ENCODE data around the gene RALY.
A peak's percentile ranks its signal among the peaks of the same experiment; 100 is the strongest.

Gene RALY

GRCh38 chr20:33986560-33987216 lies 7.0 kb upstream of the RALY start:
- no peak for DNase-seq (ENCODE audit: low read depth)

- no peak for DNase-seq (ENCODE audit: low read depth)
Observed at GRCh38 chr20:33990075-33990474, 3.6 kb upstream of the RALY start.

DNA sequence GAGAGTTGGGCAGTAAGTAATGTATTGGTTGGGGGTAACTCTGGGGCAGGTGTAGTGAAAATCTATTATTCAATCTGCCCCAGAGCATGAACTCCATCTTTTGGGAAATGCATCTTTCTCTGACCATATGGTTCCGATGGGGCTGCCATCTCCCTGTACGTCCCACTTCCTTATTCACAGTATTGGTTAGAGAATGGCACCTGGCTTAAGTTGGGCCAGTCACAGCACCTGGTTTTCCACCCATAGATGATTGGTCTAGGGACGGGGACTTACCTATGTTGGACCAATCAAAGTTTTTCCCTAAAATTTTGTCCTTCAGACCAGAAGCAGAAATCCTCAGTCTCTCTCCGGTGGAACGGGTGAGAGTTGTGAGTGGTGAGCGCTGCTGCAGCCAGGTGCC lies 2.2 kb upstream of the RALY start:
- no peak for DNase-seq (ENCODE audit: low read depth)

DNA sequence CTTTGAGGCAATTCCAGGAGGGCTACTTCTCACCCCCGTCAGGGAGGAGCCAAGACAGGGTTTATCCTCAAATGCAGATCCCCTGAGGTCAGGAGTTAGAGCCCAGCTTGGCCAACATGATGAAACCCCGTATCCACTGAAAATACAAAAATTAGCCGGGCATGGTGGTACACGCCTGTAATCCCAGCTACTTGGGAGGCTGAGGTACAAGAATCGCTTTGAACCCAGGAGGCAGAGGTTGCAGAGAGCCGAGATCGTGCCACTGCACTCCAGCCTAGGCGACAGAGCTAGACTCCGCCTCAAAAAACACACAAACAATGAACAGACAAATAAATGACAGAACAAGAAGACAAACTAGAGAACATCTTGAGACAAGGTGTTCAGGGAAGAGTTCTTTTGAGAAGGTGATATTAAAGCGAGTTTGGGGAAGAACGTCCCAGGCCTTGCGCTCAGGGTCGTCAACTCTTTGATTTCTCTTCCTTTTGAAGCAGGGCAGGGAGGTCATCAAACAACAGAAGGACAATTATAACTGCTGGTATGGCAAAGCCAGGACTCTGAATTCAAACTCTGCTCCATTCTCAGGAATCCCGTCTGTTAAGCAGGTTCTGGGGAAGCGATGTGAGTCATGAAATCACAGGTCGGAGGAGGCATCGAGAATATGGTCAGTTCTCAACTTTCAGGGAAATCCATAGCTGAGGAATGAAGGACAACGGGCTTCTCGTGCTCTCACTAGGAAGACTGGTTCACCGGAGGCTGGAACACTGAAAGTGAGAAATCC lies 1.4 kb upstream of the RALY start:
- DNase-seq (ENCODE audit: low read depth), result peak; percentile 71

GRCh38 chr20:33992923-33993575 lies 662 bp upstream of the RALY start:
- peak; percentile 99 for DNase-seq (ENCODE audit: low read depth)

DNA sequence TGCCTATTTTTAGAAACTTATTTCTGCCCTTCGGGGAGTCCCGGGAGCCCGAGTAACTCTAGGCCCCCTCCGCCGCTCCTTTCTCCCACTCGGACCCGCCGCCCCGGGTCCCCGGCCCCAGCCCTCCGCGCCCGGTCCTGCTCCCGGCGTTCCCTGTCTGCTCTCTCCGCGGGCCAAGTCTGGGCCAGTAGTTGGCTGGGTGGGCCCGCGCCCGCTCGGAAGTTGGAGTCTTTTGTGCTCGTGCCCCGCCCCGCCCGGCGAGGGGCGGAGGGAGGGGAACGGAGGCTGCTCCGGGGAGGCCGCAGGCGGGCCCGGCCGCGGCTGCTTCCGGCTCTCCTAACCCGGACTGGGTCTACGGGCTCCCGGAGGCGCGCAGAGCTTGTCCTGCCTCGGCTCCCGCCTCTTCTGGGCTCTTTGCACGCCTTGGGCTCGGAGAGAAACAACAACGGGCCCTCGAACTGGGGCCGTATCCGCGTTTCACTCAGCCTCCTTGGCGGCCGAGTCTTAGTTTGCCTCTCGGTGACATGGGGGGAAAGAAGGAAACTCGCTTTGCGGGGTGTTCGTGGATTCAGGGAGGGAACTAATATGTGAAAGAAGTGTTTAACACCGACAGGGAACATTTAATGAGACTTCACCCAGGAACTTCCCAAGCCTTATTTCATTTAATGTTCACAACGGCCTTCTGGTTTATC lies 657 bp downstream of the RALY start:
- DNase-seq (ENCODE audit: low read depth), result peak; percentile 88

DNA sequence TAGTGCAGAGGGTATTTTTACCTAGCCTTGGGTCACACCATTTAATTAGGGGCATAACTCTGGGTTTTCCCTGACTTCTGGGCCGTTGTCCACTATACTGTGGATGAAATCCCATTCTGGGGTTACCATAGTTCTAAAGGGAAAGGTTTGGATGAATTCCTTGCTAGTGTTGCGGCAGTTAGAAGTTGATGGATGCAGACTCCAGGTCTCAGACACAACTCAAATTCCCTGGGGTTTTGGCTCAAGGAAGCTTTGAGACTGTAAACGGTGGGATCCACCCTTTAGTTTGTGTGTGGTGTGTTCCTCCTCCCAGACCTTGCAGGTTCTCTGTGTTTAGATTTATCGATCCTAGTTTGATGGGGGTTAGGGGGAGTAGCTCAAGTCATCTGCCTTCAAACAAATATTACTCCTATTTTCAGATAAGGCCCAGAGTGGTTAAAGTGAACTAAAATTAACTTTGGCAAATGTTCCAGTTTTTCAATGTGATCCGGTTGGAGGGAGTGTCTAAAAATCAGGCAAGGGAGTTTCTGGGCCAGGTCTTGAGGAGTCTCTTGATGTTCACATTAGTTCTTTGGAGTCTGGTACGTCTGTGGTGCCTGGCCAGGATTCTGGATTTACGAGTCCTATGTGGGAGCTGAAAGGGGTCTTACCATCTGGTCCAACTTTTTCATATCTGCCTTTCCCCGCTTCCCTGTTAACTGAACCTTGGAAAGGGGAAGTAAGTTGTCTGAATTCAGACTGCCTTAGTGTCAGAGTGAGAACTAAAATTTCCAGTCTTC lies 1.5 kb downstream of the RALY start:
- peak; percentile 30 for DNase-seq (ENCODE audit: low read depth)

DNA sequence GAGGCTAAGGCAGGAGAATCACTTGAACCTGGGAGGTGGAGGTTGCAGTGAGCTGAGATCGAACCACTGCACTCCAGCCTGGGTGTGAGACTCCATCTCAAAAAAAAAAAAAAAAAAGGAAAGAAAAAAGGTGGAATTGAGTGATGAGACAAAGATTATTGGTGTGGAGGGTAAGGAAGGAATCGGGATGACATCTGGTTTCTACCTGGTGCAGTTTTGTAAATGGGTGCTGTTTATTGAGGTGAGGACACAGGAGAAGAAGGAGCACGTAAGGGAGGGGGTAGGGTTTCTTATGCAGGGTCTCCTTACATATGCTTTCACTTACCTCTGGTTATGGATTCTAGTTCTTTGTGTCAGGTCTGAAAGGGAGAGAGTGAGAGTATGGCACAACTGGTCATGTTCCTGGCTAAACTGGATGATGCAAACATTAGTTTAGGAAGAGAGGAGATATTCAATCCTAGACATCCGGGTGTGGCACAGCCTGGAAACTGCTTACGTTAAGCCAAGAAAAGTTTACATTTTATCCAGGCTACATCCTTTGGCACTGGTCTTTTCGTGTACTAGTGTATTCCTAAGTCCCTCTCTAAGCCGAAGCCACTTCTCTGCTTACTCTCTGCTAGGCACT lies 5.4 kb downstream of the RALY start:
- no peak for DNase-seq (ENCODE audit: low read depth)

GRCh38 chr20:34001378-34001777 lies 7.7 kb downstream of the RALY start:
- DNase-seq (ENCODE audit: low read depth), result no peak

DNA sequence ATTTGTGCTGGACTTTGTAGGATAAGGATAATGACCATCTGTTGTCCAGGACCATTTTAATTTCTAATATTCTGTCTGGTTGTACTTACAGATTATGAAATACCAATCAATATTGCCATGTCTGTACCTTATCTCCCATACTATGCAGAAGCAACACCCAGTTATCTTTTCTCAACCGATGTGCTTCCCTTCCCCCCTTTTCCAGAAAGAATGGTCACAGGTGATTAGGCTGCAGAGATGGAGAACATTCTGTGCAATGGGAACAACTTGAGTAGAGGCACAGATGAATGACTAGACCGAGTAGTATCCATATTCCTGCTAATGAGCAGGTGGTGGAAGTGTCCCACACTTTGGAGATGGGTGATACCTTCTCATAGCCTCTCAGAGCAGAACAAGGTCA lies 10.5 kb downstream of the RALY start:
- DNase-seq (ENCODE audit: low read depth), result no peak

DNA sequence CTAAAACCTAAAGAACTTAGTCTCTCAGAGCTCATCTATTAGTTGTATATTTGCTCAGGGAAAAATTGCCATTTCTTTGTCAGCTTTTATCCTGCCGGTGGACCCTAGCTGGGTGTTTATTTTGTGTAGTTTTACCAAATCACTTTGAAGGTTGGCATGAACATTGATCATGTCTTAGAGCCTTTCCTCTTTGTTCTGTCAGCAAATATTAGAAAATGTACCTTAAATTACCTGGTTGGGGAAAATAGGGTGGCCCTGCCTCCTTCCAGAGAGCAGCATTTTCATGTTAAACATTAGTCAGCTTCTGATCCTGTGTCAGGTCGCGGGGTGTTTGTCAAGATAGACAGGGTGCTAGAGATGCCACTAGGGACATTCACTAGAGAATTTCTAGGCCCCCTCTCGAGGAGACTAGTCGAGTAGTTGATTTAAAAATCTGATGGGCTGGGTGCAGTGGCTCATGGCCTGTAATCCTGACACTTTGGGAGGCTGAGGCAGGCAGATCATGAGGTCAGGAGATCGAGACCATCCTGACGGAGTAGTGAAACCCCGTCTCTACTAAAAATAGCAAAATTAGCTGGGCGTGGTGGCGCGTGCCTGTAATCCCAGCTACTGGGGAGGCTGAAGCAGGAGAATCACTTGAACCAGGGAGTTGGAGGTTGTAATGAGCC lies 11.2 kb downstream of the RALY start:
- DNase-seq (ENCODE audit: low read depth), result no peak

DNA sequence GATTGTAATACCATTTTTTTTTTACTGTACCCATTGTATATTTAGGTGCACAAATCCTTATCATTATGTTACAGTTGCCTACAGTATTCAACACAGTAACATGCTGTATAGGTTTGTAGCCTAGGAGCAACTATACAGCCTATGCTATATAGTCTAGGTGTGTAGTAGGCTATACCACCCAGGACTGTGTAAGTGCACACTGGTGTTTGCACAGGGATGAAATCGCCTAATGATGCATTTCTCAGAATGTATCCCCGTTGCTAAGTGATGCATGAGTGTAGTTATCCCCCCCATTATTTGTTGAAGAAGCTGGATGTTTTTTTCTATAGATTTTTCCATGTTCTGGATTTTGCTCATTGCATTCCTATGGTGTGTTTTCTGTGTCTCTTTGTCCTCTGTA lies 12.9 kb downstream of the RALY start:
- no peak for DNase-seq (ENCODE audit: low read depth)

DNA sequence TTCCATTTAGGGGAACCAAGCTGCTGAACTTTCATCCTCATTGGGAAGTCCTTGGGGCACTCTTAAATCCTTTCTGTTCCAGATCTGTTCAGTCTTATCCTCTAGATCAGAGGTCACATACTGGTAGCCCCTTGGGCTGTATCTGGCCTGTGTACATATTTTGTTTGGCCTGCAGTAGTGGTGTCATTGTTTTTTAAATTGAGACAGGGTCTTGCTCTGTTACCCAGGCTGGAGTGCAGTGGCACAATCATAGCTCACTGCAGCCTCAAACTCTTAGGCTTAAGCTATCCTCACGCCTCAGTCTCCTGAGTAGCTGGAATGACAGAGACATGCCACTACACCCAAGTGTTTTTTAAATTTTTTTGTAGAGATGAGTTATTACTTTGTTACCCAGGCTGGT lies 14.8 kb downstream of the RALY start:
- DNase-seq (ENCODE audit: low read depth), result no peak

DNA sequence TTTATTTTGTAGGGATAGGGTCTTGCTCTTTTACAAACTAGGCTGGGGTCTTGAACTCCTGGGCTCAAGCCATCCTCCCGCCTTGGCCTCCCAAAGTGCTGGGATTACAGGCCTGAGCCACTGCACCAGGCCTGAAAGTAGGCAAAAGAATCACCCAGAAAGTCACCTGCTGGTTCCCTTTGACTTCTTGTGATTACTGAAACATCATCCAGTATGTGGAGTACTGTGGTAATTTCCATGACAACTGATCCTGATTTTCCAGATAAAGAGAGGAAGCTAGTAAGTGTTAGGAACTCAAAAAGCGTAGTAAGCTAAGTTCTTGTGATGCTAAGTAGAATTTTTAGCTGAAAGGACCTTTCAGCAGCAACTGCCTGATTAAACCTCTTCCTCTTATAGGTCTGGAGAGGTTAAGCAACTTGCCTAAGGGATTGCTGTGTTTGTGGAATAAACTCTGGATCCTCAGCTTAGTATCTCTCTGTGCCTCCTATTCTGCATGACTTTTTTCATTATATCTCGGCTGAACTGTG lies 16.8 kb downstream of the RALY start:
- no peak for DNase-seq (ENCODE audit: low read depth)

DNA sequence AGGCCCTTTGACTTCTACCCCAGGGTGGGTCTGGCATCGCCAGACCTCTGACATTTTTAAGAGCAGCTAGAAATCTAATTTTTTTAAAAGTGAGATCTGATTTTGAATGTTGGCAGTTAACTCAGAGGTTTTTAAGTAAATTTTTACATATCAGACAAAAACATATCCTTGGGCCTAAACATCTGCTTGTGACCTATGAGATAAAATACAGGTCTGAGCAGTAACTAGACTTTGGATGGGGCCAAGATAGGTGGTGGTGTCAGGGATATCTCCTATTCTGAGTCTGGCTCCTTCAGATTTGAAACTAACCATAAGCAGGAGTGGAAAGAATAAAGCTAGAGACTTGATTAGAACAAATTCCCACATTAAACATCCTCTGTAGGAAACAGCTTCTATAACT lies 17.6 kb downstream of the RALY start:
- no peak for DNase-seq (ENCODE audit: low read depth)

- DNase-seq (ENCODE audit: low read depth), result no peak
Observed at GRCh38 chr20:34012330-34012729, 18.6 kb downstream of the RALY start.

DNA sequence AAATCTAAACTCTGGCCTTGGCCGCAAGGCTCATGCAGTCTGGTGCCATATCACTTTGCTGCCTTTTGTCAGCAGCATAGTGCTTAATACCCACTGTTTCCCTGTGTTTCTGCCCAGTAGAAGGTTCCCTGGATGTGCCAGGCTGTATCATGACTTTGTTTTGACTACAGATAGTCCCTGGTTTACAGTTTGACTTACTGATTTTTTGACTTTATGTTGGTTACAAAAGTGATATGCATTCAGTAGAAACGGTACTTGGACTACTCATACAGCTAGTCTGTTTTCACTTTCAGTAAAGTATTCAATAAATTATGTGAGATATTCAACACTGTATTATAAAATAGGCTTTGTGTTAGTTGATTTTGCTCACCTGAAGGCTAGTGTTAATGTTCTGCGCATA lies 19.0 kb downstream of the RALY start:
- DNase-seq (ENCODE audit: low read depth), result no peak

DNA sequence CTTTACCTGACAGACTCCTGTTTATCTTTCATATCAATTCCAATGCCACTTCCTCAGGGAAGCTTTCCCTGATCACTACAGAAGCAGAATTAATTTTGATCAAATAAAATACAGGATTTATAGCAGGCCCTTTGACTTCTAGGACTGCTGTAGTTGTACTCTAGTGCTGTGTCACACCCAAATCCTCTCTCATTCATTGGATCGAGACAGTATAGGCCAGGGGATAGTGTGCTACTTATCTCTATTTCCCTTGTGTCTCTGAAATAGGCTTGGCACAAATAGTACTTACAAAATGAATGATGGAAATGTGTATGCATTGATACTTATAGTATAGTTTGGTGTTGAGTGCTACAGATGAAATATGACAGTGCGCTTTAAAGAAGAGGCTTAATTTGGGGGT lies 19.8 kb downstream of the RALY start:
- no peak for DNase-seq (ENCODE audit: low read depth)

GRCh38 chr20:34014878-34015277 lies 21.2 kb downstream of the RALY start:
- DNase-seq (ENCODE audit: low read depth), result no peak
